Mucosa of descending colon (tissue), 3 donors: ENCODE results near the gene PLCXD1. TPM values are rescaled to one million over a fixed set of nuclear protein-coding genes. Genes with fewer than 3 reads are reported as not detected.

Source experiments
- ATAC-seq: fragments of 200-7000 bp; cut with Tn5 transposase; one replicate; pipeline ENCODE4 v1.9.1; 2020; ENCODE audit warnings: mild to moderate bottlenecking, moderate library complexity
- DNase-seq, 3 donors: peaks; one replicate each; pipeline ENCODE4 v3.0.0-alpha.2; 2020
- H3K36me3 ChIP-seq: fragments of 200-600 bp; one replicate; pipeline ENCODE4 v1.8.0; 2021; ENCODE audit warnings: low read depth, mild to moderate bottlenecking
- H3K4me1 ChIP-seq: fragments of 200-600 bp; one replicate; pipeline ENCODE4 v1.8.0; 2021; ENCODE audit warnings: low read depth, mild to moderate bottlenecking
- H3K4me3 ChIP-seq: fragments of 200-600 bp; one replicate; pipeline ENCODE4 v1.8.0; 2021; ENCODE audit warnings: mild to moderate bottlenecking
- H3K9me3 ChIP-seq: fragments of 200-600 bp; one replicate; pipeline ENCODE4 v1.8.0; 2021; ENCODE audit warnings: mild to moderate bottlenecking
- CTCF ChIP-seq: fragments of 200-600 bp; IDR thresholded peaks from one replicate; pipeline ENCODE4 v1.8.0; 2022; ENCODE audit warnings: antibody characterized with exemption, mild to moderate bottlenecking
- intact Hi-C, 2 donors: fragments of 100-400 bp; cut with DNase I in 1 of 2; cut with micrococcal nuclease in 1 of 2; formaldehyde crosslinking; loops; one replicate each; pipeline versions ENCODE4 v1.11.0 to v1.11.1; 2022; cut with DNase I, micrococcal nuclease
- total RNA-seq, 3 donors: library from RNA; stranded (reverse); fragmentation: NEBNext Ultra II Directional in 2 of 3; extraction: Animal tissue kit (Norgen Biotek cat#: 25700) in 2 of 3; gene quantifications; one replicate each; pipeline versions ENCODE4 v1.2.1 to v1.2.4, GENCODE V29; 2021 to 2023
- donor health status: DM: no; HTN: no; CAD: no; lungs with moderate emphysema.
- donor health status: DM: no; HTN: no; CAD: no.
- donor health status: DM: no; HTN: yes; CAD: no.

Gene PLCXD1
- total RNA-seq, 3 donors from 2014 or later = 12.6 to 20.7 (median 13.8) TPM

GRCh38 chrX:291411-291901 lies 10.3 kb downstream of the PLCXD1 start:
- Histone ChIP-seq H3K4me1 (no peaks in the 10 kb centered on the region), H3K36me3 (no peaks in the 10 kb centered on the region), H3K4me3 (no peak overlapping the region), H3K9me3 (no peaks in the 10 kb centered on the region)
- ATAC-seq (no peak), DNase-seq (peak in 2 of 3 donors; percentile 8 to 39)
- intact Hi-C loops = no loop called here
- TF ChIP-seq CTCF = no peak

GRCh38 chrX:292900-293897 lies 12.0 kb downstream of the PLCXD1 start:
- peak in 2 of 3 donors; percentile 13 to 37 for DNase-seq
- no peaks in the 10 kb centered on the region for H3K36me3 ChIP-seq
- H3K9me3 ChIP-seq = no peaks in the 10 kb centered on the region
- intact Hi-C loops = no loop called here
- no peak for ATAC-seq
- no peak overlapping the region for H3K4me3 ChIP-seq
- TF ChIP-seq CTCF = no peak
- no peaks in the 10 kb centered on the region for H3K4me1 ChIP-seq

- Histone ChIP-seq H3K4me3 (no peak overlapping the region), H3K36me3 (no peaks in the 10 kb centered on the region), H3K4me1 (no peaks in the 10 kb centered on the region), H3K9me3 (no peaks in the 10 kb centered on the region)
- ATAC-seq (no peak), DNase-seq (peak in 2 of 3 donors; percentile 12 to 41)
- no peak for TF ChIP-seq CTCF
- intact Hi-C loops = no loop called here
Measured at GRCh38 chrX:295136-295535, 14.0 kb downstream of the PLCXD1 start.

GRCh38 chrX:298993-299392 lies 17.8 kb downstream of the PLCXD1 start:
- Histone ChIP-seq H3K4me3 (no peak overlapping the region), H3K4me1 (no peaks in the 10 kb centered on the region), H3K9me3 (no peaks in the 10 kb centered on the region), H3K36me3 (no peaks in the 10 kb centered on the region)
- ATAC-seq (no peak), DNase-seq (peak in 1 of 3 donors; percentile 45)
- TF ChIP-seq CTCF = no peak
- intact Hi-C loops = no loop called here

- ATAC-seq (no peak), DNase-seq (no peak)
- peaks cover 2% of the 10 kb centered on the region for H3K36me3 ChIP-seq
- no peak for TF ChIP-seq CTCF
- intact Hi-C loops = no loop called here
- no peaks in the 10 kb centered on the region for H3K4me1 ChIP-seq
- no peak overlapping the region for H3K4me3 ChIP-seq
- no peaks in the 10 kb centered on the region for H3K9me3 ChIP-seq
Measured at GRCh38 chrX:300334-300733, 19.2 kb downstream of the PLCXD1 start.
